K562 (cell line): ENCODE data around the gene AKT3.

Source experiments
- CBX5 ChIP-seq: IDR thresholded peaks from 2 replicates; pipeline ENCODE4 v1.6.1; 2014; ENCODE audit warnings: low read depth, borderline replicate concordance
- CREM ChIP-seq: IDR thresholded peaks from 2 replicates; pipeline ENCODE4 v1.6.1; 2014; ENCODE audit warnings: antibody characterized with exemption, low read depth
- ETS2 ChIP-seq: IDR thresholded peaks from 2 replicates; pipeline ENCODE4 v1.6.1; 2016; ENCODE audit warnings: borderline replicate concordance, missing genetic modification characterization, mild to moderate bottlenecking, moderate library complexity, missing compliant biosample characterization; ENCODE audit not compliant: poor library complexity, severe bottlenecking
- EZH2 ChIP-seq: IDR thresholded peaks from 2 replicates; pipeline ENCODE4 v1.6.1; 2012; ENCODE audit warnings: low read depth, mild to moderate bottlenecking, inconsistent platforms, low read length, borderline replicate concordance
- GTF2E2 ChIP-seq: fragments of 200-800 bp; sonication (Bioruptor generic); IDR thresholded peaks from 2 replicates; pipeline ENCODE4 v1.6.1; 2016; ENCODE audit warnings: missing genetic modification characterization, missing compliant biosample characterization
- POLR2AphosphoS5 ChIP-seq: IDR thresholded peaks from 2 replicates; pipeline ENCODE4 v1.6.1; 2011; ENCODE audit warnings: mild to moderate bottlenecking, low read depth, low read length, moderate library complexity; ENCODE audit not compliant: control insufficient read depth, insufficient read depth
- POU5F1 ChIP-seq: fragments of 150-350 bp; IDR thresholded peaks from 2 replicates; pipeline ENCODE4 v1.6.1; 2014; ENCODE audit warnings: borderline replicate concordance, low read length, low read depth, mild to moderate bottlenecking; ENCODE audit not compliant: partially characterized antibody
- SRF ChIP-seq, 2 experiments: fragments of 250-450, 450-650 bp in 1 of 2; sonication (Bioruptor Pico) in 1 of 2; sonication (generic) in 1 of 2; formaldehyde crosslinking; IDR thresholded peaks; 2 replicates each; pipeline versions ENCODE4 v1.5.0 to v1.5.1; 2020 to 2022; ENCODE audit warnings: mild to moderate bottlenecking in 1 of 2, missing genetic modification reagents in 1 of 2
- XRCC4 ChIP-seq: IDR thresholded peaks from one replicate; pipeline ENCODE4 v1.6.1; 2011; ENCODE audit not compliant: insufficient read depth, insufficient read length; ENCODE audit errors: extremely low read depth
- ZNF274 ChIP-seq: IDR thresholded peaks from 2 replicates; pipeline ENCODE4 v1.6.1; 2011; ENCODE audit warnings: low read depth, mild to moderate bottlenecking, low read length, moderate library complexity, borderline replicate concordance
- TF ChIP-seq, protein P1 (sequence below), 2 experiments: fragments of 250-450 bp in 1 of 2; fragments of 450-650 bp in 1 of 2; sonication (Bioruptor Pico) in 1 of 2; IDR thresholded peaks; 2 replicates each; pipeline versions ENCODE4 v1.6.1 to v1.8.0; 2016 to 2021; ENCODE audit warnings: mild to moderate bottlenecking in 2 of 2, moderate library complexity in 2 of 2, missing compliant biosample characterization in 1 of 2, missing genetic modification characterization in 1 of 2
- TF ChIP-seq, protein P2 (sequence below): fragments of 450-650 bp; IDR thresholded peaks from 2 replicates; pipeline ENCODE4 v1.6.1; 2016; ENCODE audit warnings: borderline replicate concordance
- TF ChIP-seq, protein P3 (sequence below), 3 experiments: IDR thresholded peaks in 2 of 3; conservative IDR thresholded peaks in 1 of 3; 2 replicates each; pipeline ENCODE4 v1.5.1; 2011 to 2012; ENCODE audit warnings: low read length in 3 of 3, mild to moderate bottlenecking in 3 of 3, control low read depth in 2 of 3, improper control_type of control experiment in 1 of 3, inconsistent platforms in 1 of 3, low read depth in 1 of 3, mixed read lengths in 1 of 3, moderate library complexity in 1 of 3; ENCODE audit not compliant: insufficient read depth in 2 of 3

DNA sequence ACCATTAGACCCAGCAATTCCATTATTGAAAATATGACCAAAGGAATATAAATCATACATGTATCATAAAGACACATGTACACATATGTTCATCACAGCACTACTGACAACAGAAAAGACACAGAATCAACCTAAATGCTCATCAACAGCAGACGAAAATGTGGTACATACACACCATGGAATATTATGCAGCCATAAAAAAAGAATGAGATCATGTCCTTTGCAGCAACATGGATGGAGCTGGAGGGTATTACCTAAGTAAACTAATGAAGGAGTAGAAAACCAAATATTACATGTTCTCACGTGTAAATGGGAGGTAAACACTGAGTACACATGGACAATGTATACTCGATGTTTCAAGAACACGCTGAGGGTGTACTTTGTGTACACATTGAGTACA is 15.9 kb downstream of the AKT3 start:
- TF ChIP-seq, protein P1, sequence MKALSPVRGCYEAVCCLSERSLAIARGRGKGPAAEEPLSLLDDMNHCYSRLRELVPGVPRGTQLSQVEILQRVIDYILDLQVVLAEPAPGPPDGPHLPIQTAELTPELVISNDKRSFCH (CRISPR knock-in tag; IDR thresholded peaks at IDR 0.05) = no peak
- TF ChIP-seq, protein P1 (tag; IDR thresholded peaks at IDR 0.05) = no peak
- TF ChIP-seq CREM (no peak), EZH2 (no peak), GTF2E2 (tag) (no peak), POU5F1 (no peak), XRCC4 (no peak), SRF (CRISPR knock-in tag; IDR thresholded peaks at IDR 0.05) (no peak), POLR2AphosphoS5 (no peak), ETS2 (tag) (no peak), CBX5 (no peak), ZNF274 (no peak)
- TF ChIP-seq, protein P2, sequence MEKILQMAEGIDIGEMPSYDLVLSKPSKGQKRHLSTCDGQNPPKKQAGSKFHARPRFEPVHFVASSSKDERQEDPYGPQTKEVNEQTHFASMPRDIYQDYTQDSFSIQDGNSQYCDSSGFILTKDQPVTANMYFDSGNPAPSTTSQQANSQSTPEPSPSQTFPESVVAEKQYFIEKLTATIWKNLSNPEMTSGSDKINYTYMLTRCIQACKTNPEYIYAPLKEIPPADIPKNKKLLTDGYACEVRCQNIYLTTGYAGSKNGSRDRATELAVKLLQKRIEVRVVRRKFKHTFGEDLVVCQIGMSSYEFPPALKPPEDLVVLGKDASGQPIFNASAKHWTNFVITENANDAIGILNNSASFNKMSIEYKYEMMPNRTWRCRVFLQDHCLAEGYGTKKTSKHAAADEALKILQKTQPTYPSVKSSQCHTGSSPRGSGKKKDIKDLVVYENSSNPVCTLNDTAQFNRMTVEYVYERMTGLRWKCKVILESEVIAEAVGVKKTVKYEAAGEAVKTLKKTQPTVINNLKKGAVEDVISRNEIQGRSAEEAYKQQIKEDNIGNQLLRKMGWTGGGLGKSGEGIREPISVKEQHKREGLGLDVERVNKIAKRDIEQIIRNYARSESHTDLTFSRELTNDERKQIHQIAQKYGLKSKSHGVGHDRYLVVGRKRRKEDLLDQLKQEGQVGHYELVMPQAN = no peak
- TF ChIP-seq, protein P3, sequence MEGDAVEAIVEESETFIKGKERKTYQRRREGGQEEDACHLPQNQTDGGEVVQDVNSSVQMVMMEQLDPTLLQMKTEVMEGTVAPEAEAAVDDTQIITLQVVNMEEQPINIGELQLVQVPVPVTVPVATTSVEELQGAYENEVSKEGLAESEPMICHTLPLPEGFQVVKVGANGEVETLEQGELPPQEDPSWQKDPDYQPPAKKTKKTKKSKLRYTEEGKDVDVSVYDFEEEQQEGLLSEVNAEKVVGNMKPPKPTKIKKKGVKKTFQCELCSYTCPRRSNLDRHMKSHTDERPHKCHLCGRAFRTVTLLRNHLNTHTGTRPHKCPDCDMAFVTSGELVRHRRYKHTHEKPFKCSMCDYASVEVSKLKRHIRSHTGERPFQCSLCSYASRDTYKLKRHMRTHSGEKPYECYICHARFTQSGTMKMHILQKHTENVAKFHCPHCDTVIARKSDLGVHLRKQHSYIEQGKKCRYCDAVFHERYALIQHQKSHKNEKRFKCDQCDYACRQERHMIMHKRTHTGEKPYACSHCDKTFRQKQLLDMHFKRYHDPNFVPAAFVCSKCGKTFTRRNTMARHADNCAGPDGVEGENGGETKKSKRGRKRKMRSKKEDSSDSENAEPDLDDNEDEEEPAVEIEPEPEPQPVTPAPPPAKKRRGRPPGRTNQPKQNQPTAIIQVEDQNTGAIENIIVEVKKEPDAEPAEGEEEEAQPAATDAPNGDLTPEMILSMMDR (IDR thresholded peaks at IDR 0.05 in 2 of 3, conservative IDR thresholded peaks at IDR 0.05 in 1 of 3; ENCODE audit: insufficient read depth in 2 of 3, low read depth in 1 of 3, low read length in 3 of 3) = no peak
